ENCODE results near the gene EPOP. TPM values are rescaled to one million over a fixed set of nuclear protein-coding genes. Genes with fewer than 3 reads are reported as not detected.

Gene EPOP
- total and polyA plus RNA-seq, 2 of the 13 experiments (the other 11 are each of a cell fraction or from before 2014, with no cell fraction given) = 14.7 to 37.8 TPM

DNA sequence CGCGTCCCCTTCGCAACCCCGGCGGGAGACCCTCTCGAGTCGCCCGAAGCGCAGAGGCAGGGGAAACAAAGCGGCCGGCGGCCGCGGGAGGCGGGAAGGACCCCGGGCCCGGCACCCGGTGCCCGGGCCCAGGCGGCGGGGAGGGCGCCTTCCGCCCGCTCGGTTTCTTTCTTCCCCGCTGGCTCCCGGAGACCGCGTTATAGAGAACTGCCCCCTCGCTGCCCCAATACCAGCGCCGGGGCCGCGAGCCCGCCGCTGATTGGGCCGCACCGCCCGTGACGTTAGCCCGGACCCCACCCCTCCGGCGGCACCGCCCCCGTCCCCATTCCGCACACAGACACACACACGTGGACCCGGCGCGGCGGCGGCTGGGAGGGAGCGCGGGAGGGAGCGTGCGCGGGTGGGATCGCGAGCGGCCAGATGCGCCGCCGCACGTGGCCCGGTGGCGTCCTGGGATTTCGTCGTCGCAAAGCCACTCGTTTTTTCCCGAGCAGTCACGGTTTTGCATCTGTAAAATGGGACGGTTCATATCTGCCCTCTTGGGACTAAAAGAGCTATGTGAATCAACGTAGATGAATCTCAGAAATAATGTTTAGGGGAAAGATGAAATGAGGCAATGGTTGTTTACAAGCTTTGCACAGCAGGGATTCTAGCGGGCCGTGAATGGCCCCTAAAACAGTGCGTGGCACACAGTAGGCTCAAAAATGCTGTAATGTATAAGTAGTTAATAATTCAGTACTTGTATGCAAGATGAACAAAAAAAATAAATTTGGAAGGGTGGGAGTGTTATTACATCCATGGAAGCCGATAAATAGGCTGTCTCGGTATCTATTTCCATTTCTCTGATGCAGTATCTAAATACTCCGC, at the start of gene EPOP (continued):
- TF ChIP-seq GABPA (IDR thresholded peaks at IDR 0.05; ENCODE audit: low read depth, low read length) (no peak), GABPA (CRISPR knock-in tag; IDR thresholded peaks at IDR 0.05; ENCODE audit: low read depth) (no peak), SRF (IDR thresholded peaks at IDR 0.05; ENCODE audit: low read depth, low read length) (no peak), ZBTB7A (CRISPR knock-in tag; IDR thresholded peaks at IDR 0.05) (peak; percentile 91), SATB2 (CRISPR knock-in tag; IDR thresholded peaks at IDR 0.05) (peak; percentile 93), TOE1 (CRISPR knock-in tag; IDR thresholded peaks at IDR 0.05) (peak; percentile 92; the same call in 1 of the 2 replicates), GATAD2A (CRISPR knock-in tag; IDR thresholded peaks at IDR 0.05) (peak; percentile 41; the same call in 1 of the 2 replicates), MXD4 (CRISPR knock-in tag; IDR thresholded peaks at IDR 0.05) (peak; percentile 100), KLF6 (CRISPR knock-in tag; IDR thresholded peaks at IDR 0.05) (peak; percentile 99)
- TF ChIP-seq, protein P1, sequence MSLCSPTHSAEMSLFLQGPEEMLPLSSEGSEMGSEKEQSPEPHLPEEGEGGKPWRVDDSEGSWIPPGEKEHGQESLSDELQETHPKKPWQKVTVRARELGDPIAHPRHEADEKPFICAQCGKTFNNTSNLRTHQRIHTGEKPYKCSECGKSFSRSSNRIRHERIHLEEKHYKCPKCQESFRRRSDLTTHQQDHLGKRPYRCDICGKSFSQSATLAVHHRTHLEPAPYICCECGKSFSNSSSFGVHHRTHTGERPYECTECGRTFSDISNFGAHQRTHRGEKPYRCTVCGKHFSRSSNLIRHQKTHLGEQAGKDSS (CRISPR knock-in tag; IDR thresholded peaks at IDR 0.05; ENCODE audit: borderline replicate concordance, low read depth) = peak; percentile 69; the same call in 1 of the 2 replicates
- TF ChIP-seq, protein P2, sequence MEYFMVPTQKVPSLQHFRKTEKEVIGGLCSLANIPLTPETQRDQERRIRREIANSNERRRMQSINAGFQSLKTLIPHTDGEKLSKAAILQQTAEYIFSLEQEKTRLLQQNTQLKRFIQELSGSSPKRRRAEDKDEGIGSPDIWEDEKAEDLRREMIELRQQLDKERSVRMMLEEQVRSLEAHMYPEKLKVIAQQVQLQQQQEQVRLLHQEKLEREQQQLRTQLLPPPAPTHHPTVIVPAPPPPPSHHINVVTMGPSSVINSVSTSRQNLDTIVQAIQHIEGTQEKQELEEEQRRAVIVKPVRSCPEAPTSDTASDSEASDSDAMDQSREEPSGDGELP (IDR thresholded peaks at IDR 0.05; ENCODE audit: borderline replicate concordance, low read depth) = peak; percentile 54; the same call in 1 of the 2 replicates
- TF ChIP-seq, protein P3, sequence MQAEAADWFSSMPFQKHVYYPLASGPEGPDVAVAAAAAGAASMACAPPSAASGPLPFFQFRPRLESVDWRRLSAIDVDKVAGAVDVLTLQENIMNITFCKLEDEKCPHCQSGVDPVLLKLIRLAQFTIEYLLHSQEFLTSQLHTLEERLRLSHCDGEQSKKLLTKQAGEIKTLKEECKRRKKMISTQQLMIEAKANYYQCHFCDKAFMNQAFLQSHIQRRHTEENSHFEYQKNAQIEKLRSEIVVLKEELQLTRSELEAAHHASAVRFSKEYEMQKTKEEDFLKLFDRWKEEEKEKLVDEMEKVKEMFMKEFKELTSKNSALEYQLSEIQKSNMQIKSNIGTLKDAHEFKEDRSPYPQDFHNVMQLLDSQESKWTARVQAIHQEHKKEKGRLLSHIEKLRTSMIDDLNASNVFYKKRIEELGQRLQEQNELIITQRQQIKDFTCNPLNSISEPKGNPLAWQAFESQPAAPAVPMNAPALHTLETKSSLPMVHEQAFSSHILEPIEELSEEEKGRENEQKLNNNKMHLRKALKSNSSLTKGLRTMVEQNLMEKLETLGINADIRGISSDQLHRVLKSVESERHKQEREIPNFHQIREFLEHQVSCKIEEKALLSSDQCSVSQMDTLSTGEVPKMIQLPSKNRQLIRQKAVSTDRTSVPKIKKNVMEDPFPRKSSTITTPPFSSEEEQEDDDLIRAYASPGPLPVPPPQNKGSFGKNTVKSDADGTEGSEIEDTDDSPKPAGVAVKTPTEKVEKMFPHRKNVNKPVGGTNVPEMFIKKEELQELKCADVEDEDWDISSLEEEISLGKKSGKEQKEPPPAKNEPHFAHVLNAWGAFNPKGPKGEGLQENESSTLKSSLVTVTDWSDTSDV (CRISPR knock-in tag; IDR thresholded peaks at IDR 0.05) = peak; percentile 94
- TF ChIP-seq, protein P4, sequence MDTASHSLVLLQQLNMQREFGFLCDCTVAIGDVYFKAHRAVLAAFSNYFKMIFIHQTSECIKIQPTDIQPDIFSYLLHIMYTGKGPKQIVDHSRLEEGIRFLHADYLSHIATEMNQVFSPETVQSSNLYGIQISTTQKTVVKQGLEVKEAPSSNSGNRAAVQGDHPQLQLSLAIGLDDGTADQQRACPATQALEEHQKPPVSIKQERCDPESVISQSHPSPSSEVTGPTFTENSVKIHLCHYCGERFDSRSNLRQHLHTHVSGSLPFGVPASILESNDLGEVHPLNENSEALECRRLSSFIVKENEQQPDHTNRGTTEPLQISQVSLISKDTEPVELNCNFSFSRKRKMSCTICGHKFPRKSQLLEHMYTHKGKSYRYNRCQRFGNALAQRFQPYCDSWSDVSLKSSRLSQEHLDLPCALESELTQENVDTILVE (CRISPR knock-in tag; IDR thresholded peaks at IDR 0.05) = no peak; the same call in 1 of the 2 replicates
- TF ChIP-seq, protein P5, sequence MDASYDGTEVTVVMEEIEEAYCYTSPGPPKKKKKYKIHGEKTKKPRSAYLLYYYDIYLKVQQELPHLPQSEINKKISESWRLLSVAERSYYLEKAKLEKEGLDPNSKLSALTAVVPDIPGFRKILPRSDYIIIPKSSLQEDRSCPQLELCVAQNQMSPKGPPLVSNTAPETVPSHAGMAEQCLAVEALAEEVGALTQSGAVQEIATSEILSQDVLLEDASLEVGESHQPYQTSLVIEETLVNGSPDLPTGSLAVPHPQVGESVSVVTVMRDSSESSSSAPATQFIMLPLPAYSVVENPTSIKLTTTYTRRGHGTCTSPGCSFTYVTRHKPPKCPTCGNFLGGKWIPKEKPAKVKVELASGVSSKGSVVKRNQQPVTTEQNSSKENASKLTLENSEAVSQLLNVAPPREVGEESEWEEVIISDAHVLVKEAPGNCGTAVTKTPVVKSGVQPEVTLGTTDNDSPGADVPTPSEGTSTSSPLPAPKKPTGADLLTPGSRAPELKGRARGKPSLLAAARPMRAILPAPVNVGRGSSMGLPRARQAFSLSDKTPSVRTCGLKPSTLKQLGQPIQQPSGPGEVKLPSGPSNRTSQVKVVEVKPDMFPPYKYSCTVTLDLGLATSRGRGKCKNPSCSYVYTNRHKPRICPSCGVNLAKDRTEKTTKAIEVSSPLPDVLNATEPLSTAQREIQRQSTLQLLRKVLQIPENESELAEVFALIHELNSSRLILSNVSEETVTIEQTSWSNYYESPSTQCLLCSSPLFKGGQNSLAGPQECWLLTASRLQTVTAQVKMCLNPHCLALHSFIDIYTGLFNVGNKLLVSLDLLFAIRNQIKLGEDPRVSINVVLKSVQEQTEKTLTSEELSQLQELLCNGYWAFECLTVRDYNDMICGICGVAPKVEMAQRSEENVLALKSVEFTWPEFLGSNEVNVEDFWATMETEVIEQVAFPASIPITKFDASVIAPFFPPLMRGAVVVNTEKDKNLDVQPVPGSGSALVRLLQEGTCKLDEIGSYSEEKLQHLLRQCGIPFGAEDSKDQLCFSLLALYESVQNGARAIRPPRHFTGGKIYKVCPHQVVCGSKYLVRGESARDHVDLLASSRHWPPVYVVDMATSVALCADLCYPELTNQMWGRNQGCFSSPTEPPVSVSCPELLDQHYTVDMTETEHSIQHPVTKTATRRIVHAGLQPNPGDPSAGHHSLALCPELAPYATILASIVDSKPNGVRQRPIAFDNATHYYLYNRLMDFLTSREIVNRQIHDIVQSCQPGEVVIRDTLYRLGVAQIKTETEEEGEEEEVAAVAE (CRISPR knock-in tag; IDR thresholded peaks at IDR 0.05; ENCODE audit: borderline replicate concordance) = no peak
